AG09319 (cell line): Measurements from ENCODE around the gene SLC6A20.

ENCODE experiments used
- DNase-seq: peaks from one replicate; pipeline ENCODE4 v3.0.0-alpha.2; 2010; ENCODE audit warnings: low read depth; ENCODE audit errors: extremely low read depth
- CTCF ChIP-seq: IDR thresholded peaks from 2 replicates; pipeline ENCODE4 v1.5.1; 2011; ENCODE audit warnings: low read depth, mild to moderate bottlenecking, inconsistent platforms, low read length, moderate library complexity

SLC6A20 gene

GRCh38 chr3:45783667-45784066 lies 12.7 kb downstream of the SLC6A20 start:
- TF ChIP-seq CTCF = no peak
- no peak for DNase-seq

GRCh38 chr3:45782381-45782780 lies 14.0 kb downstream of the SLC6A20 start:
- no peak for DNase-seq
- no peak for TF ChIP-seq CTCF

- no peak for DNase-seq
- TF ChIP-seq CTCF = no peak
These were observed 14.5 kb downstream of the SLC6A20 start for GRCh38 chr3:45781841-45782240.

GRCh38 chr3:45781271-45781670 lies 15.1 kb downstream of the SLC6A20 start:
- DNase-seq = no peak
- no peak for TF ChIP-seq CTCF

GRCh38 chr3:45779746-45780735 lies 16.3 kb downstream of the SLC6A20 start:
- TF ChIP-seq CTCF = no peak
- no peak for DNase-seq

- no peak for TF ChIP-seq CTCF
- no peak for DNase-seq
These were observed 17.6 kb downstream of the SLC6A20 start for GRCh38 chr3:45778761-45779201.

GRCh38 chr3:45777746-45778386 lies 18.5 kb downstream of the SLC6A20 start:
- no peak for TF ChIP-seq CTCF
- no peak for DNase-seq
